OCI-LY3 (cell line): ENCODE results near the gene EYS.

Experiments used
- EZH2phosphoT487 ChIP-seq: fragments of 200-600 bp; shearing (Covaris generic); IDR thresholded peaks from 2 replicates; pipeline ENCODE4 v1.6.1; 2018; ENCODE audit warnings: antibody characterized with exemption, mixed run types, low read depth
- TF ChIP-seq, protein P1 (sequence below): fragments of 200-600, 300-600 bp; sonication (generic); IDR thresholded peaks from 2 replicates; pipeline ENCODE4 v1.5.1; 2014; ENCODE audit warnings: antibody characterized with exemption, low read length, low read depth

DNA sequence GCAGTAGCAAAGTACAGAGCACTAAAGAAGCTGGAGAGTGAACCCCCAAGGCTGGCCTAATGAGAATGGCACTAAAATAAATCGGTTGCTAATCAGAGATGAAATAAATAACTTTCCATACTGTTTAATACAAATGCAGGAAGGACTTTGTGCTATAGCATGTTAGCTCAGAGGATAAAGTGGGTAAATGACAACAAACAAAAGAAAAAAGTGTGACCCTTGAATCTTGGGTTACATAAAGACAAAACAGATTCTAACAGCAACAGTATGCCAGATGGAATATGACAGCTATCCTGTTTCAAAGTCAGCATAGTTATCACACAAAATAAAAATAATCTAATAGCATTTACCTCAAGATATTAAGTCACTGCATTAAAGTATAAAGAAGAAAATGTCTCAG, 1448.7 kb downstream of the EYS start:
- TF ChIP-seq, protein P1, sequence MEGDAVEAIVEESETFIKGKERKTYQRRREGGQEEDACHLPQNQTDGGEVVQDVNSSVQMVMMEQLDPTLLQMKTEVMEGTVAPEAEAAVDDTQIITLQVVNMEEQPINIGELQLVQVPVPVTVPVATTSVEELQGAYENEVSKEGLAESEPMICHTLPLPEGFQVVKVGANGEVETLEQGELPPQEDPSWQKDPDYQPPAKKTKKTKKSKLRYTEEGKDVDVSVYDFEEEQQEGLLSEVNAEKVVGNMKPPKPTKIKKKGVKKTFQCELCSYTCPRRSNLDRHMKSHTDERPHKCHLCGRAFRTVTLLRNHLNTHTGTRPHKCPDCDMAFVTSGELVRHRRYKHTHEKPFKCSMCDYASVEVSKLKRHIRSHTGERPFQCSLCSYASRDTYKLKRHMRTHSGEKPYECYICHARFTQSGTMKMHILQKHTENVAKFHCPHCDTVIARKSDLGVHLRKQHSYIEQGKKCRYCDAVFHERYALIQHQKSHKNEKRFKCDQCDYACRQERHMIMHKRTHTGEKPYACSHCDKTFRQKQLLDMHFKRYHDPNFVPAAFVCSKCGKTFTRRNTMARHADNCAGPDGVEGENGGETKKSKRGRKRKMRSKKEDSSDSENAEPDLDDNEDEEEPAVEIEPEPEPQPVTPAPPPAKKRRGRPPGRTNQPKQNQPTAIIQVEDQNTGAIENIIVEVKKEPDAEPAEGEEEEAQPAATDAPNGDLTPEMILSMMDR = no peak
- TF ChIP-seq EZH2phosphoT487 = no peak
